H1 (cell line): ENCODE results near the gene LAMC3. TPM values are rescaled to one million over a fixed set of nuclear protein-coding genes. Genes with fewer than 3 reads are reported as not detected.

ENCODE experiments used
- CTCF ChIA-PET: fragments of 300-600 bp; sonication (Branson Sonifier 250); formaldehyde crosslinking; loops from one replicate; lab custom pipeline; 2021; ENCODE audit not compliant: partially characterized antibody; lab: Charles Lee
- POLR2A ChIA-PET: fragments of 300-600 bp; sonication (Branson Sonifier 250); formaldehyde crosslinking; loops from one replicate; lab custom pipeline; 2021; ENCODE audit warnings: inconsistent platforms; ENCODE audit not compliant: partially characterized antibody; lab: Charles Lee
- DNase-seq, 2 experiments: peaks; one replicate each; pipeline versions ENCODE4 v3.0.0 to v3.0.0-alpha.2; 2010 to 2022; ENCODE audit warnings: low spot score in 2 of 2, low read depth in 1 of 2, mixed read lengths in 1 of 2
- FAIRE-seq: peaks from 2 replicates; lab custom pipeline; 2011; peaks lifted over from hg19 to GRCh38; lab: Jason Lieb, UNC
- H2AFZ ChIP-seq: 2 replicates; pipeline ENCODE4 v1.8.1; 2012; ENCODE audit warnings: low read length, inconsistent platforms
- H2AK5ac ChIP-seq: 2 replicates; pipeline ENCODE4 v1.6.1; 2013; ENCODE audit warnings: low read depth, low read length
- H2BK120ac ChIP-seq: replicated peaks from 2 replicates; pipeline ENCODE3; 2013; ENCODE audit warnings: low read depth, low read length, inconsistent platforms
- H2BK12ac ChIP-seq: 2 replicates; pipeline ENCODE4 v1.6.1; 2013; ENCODE audit warnings: low read depth, low read length
- H2BK15ac ChIP-seq: 2 replicates; pipeline ENCODE4 v1.6.1; 2013; ENCODE audit warnings: low read length
- H2BK20ac ChIP-seq: 2 replicates; pipeline ENCODE4 v1.6.1; 2013; ENCODE audit warnings: low read length
- H2BK5ac ChIP-seq: 2 replicates; pipeline ENCODE4 v1.6.1; 2013; ENCODE audit warnings: low read depth, low read length
- H3K14ac ChIP-seq: 2 replicates; pipeline ENCODE4 v1.6.1; 2013; ENCODE audit warnings: inconsistent platforms; ENCODE audit not compliant: insufficient read length
- H3K18ac ChIP-seq: 2 replicates; pipeline ENCODE4 v1.6.1; 2013; ENCODE audit warnings: low read length; ENCODE audit errors: extremely low read depth
- H3K23ac ChIP-seq: 2 replicates; pipeline ENCODE4 v1.6.1; 2013; ENCODE audit warnings: inconsistent platforms; ENCODE audit not compliant: insufficient read length
- H3K23me2 ChIP-seq: 2 replicates; pipeline ENCODE4 v1.6.1; 2013; ENCODE audit warnings: low read depth, low read length
- H3K27ac ChIP-seq: 2 replicates; pipeline ENCODE4 v1.6.1; 2011; ENCODE audit warnings: low read depth, low read length, inconsistent platforms
- H3K27me3 ChIP-seq, 4 experiments: replicated peaks in 1 of 4; 1 replicate in 1 of 4; 2 replicates in 3 of 4; pipeline versions ENCODE4 v1.6.1 to v1.8.1; 2011 to 2013; ENCODE audit warnings: low read length in 3 of 4, mild to moderate bottlenecking in 3 of 4, inconsistent platforms in 2 of 4, mixed read lengths in 2 of 4, moderate library complexity in 1 of 4; ENCODE audit not compliant: control insufficient read depth in 3 of 4, insufficient read depth in 3 of 4; ENCODE audit errors: extremely low read depth in 1 of 4
- H3K36me3 ChIP-seq, 4 experiments: 2 replicates each; pipeline versions ENCODE4 v1.6.1 to v1.8.1; 2011 to 2013; ENCODE audit warnings: mild to moderate bottlenecking in 4 of 4, low read length in 3 of 4, moderate library complexity in 2 of 4, control low read depth in 1 of 4, inconsistent platforms in 1 of 4; ENCODE audit not compliant: insufficient read depth in 4 of 4, control insufficient read depth in 2 of 4
- H3K4ac ChIP-seq: replicated peaks from 2 replicates; pipeline ENCODE3; 2013; ENCODE audit warnings: low read length, low read depth, mixed read lengths, inconsistent platforms; ENCODE audit not compliant: insufficient read length
- H3K4me1 ChIP-seq, 4 experiments: replicated peaks in 1 of 4; 1 replicate in 1 of 4; 2 replicates in 3 of 4; pipeline versions ENCODE4 v1.6.1 to v1.8.1; 2011 to 2013; ENCODE audit warnings: low read length in 3 of 4, inconsistent platforms in 2 of 4, mixed read lengths in 1 of 4; ENCODE audit not compliant: insufficient read depth in 4 of 4, control insufficient read depth in 3 of 4
- H3K4me2 ChIP-seq, 2 experiments: 2 replicates each; pipeline versions ENCODE4 v1.6.1 to v1.8.1; 2011 to 2013; ENCODE audit warnings: low read depth in 2 of 2, low read length in 2 of 2, control low read depth in 1 of 2, inconsistent platforms in 1 of 2, mild to moderate bottlenecking in 1 of 2; ENCODE audit not compliant: insufficient read depth in 1 of 2
- H3K4me3 ChIP-seq, 4 experiments: fragments of 200-600, 300-600 bp in 1 of 4; sonication (generic), shearing (Covaris generic), sonication (Bioruptor Twin) in 1 of 4; 2 replicates each; pipeline versions ENCODE4 v1.5.1 to v1.8.1; 2011 to 2016; ENCODE audit warnings: low read length in 4 of 4, low read depth in 3 of 4, control low read depth in 2 of 4, inconsistent platforms in 2 of 4, mild to moderate bottlenecking in 2 of 4, mixed read lengths in 1 of 4, moderate library complexity in 1 of 4; ENCODE audit not compliant: insufficient read depth in 2 of 4; ENCODE audit errors: extremely low read depth in 1 of 4
- H3K56ac ChIP-seq: replicated peaks from 2 replicates; pipeline ENCODE3; 2013; ENCODE audit warnings: low read depth, mild to moderate bottlenecking, mixed read lengths, low read length, inconsistent platforms; ENCODE audit not compliant: insufficient read length
- H3K79me1 ChIP-seq: 2 replicates; pipeline ENCODE4 v1.6.1; 2013; ENCODE audit warnings: low read depth, low read length, control low read depth
- H3K79me2 ChIP-seq, 2 experiments: 2 replicates each; pipeline versions ENCODE4 v1.6.1 to v1.8.1; 2012 to 2013; ENCODE audit warnings: low read length in 2 of 2, mild to moderate bottlenecking in 2 of 2, inconsistent platforms in 1 of 2; ENCODE audit not compliant: insufficient read depth in 2 of 2, control insufficient read depth in 1 of 2
- H3K9ac ChIP-seq, 4 experiments: replicated peaks in 1 of 4; 1 replicate in 1 of 4; 2 replicates in 3 of 4; pipeline versions ENCODE4 v1.6.1 to v1.8.1; 2011 to 2013; ENCODE audit warnings: low read depth in 3 of 4, low read length in 3 of 4, control low read depth in 2 of 4, mild to moderate bottlenecking in 2 of 4, moderate library complexity in 2 of 4, inconsistent platforms in 1 of 4; ENCODE audit errors: extremely low read depth in 1 of 4
- H3K9me3 ChIP-seq, 2 experiments: 2 replicates each; pipeline versions ENCODE4 v1.6.1 to v1.8.1; 2012 to 2013; ENCODE audit warnings: mild to moderate bottlenecking in 2 of 2, moderate library complexity in 2 of 2, control low read depth in 1 of 2, inconsistent platforms in 1 of 2, low read depth in 1 of 2, low read length in 1 of 2, mixed read lengths in 1 of 2; ENCODE audit not compliant: insufficient read depth in 2 of 2
- H4K20me1 ChIP-seq, 2 experiments: replicated peaks in 1 of 2; 2 replicates each; pipeline versions ENCODE3 to v1.8.1; 2011 to 2013; ENCODE audit warnings: inconsistent platforms in 2 of 2, low read length in 2 of 2, mild to moderate bottlenecking in 1 of 2; ENCODE audit not compliant: insufficient read depth in 2 of 2, control insufficient read depth in 1 of 2
- H4K5ac ChIP-seq: 2 replicates; pipeline ENCODE4 v1.6.1; 2013; ENCODE audit warnings: low read length, low read depth, mixed read lengths, inconsistent platforms; ENCODE audit not compliant: insufficient read length
- H4K8ac ChIP-seq: 2 replicates; pipeline ENCODE4 v1.8.0; 2013; ENCODE audit warnings: mild to moderate bottlenecking, moderate library complexity, low read length, inconsistent platforms; ENCODE audit not compliant: insufficient read depth; ENCODE audit errors: extremely low read depth
- H4K91ac ChIP-seq: replicated peaks from 2 replicates; pipeline ENCODE3; 2013; ENCODE audit warnings: low read length, mixed read lengths, inconsistent platforms; ENCODE audit not compliant: insufficient read length
- BCL11A ChIP-seq, 2 experiments: IDR thresholded peaks; one replicate each; pipeline ENCODE4 v1.6.1; 2011; ENCODE audit warnings: low read depth in 2 of 2, low read length in 2 of 2, mild to moderate bottlenecking in 2 of 2
- CTBP2 ChIP-seq: IDR thresholded peaks from 2 replicates; pipeline ENCODE4 v1.7.0; 2011; ENCODE audit warnings: borderline replicate concordance, mild to moderate bottlenecking, moderate library complexity, mixed read lengths, low read length; ENCODE audit not compliant: insufficient read depth, insufficient read length
- NRF1 ChIP-seq: IDR thresholded peaks from 2 replicates; pipeline ENCODE4 v1.6.1; 2011; ENCODE audit warnings: mild to moderate bottlenecking, low read depth, low read length, improper control_type of control experiment
- POLR2A ChIP-seq, 2 experiments: IDR thresholded peaks; 1 replicate in 1 of 2; 2 replicates in 1 of 2; pipeline ENCODE4 v1.6.1; 2011; ENCODE audit warnings: low read depth in 2 of 2, low read length in 2 of 2, mild to moderate bottlenecking in 2 of 2; ENCODE audit errors: control extremely low read depth in 1 of 2
- POLR2AphosphoS5 ChIP-seq: IDR thresholded peaks from 2 replicates; pipeline ENCODE4 v1.6.1; 2011; ENCODE audit warnings: low read depth, low read length
- SP2 ChIP-seq: IDR thresholded peaks from 2 replicates; pipeline ENCODE4 v1.6.1; 2012; ENCODE audit warnings: mild to moderate bottlenecking, low read length, inconsistent platforms
- SP4 ChIP-seq: IDR thresholded peaks from 2 replicates; pipeline ENCODE4 v1.6.1; 2012; ENCODE audit warnings: low read length, inconsistent platforms
- USF2 ChIP-seq: IDR thresholded peaks from 2 replicates; pipeline ENCODE4 v1.6.1; 2011; ENCODE audit warnings: low read length, improper control_type of control experiment
- WGBS, 2 experiments: shearing (Covaris generic) in 1 of 2; methylation state at CpG; one replicate each; pipeline versions ENCODE4 v1.1.6 to v1.1.7; 2013 to 2015; ENCODE audit warnings: low lambda C conversion rate in 2 of 2, mixed read lengths in 2 of 2, inconsistent platforms in 1 of 2, low coverage in 1 of 2, missing lambda C conversion rate in 1 of 2; ENCODE audit not compliant: insufficient replicate concordance in 2 of 2, insufficient coverage in 1 of 2, insufficient read length in 1 of 2; ENCODE audit errors: extremely low coverage in 1 of 2, missing lambda C conversion rate in 1 of 2; 5-methylcytosine and 5-hydroxymethylcytosine counted together
- polyA plus RNA-seq, 7 experiments: library from polyadenylated mRNA; depleted of rRNA in 3 of 7; stranded (reverse) in 5 of 7; unstranded in 2 of 7; fragments of >200 nt in 5 of 7; fragments of 200-250 nt in 2 of 7; gene quantifications; 1 replicate in 5 of 7; 2 replicates in 1 of 7; 4 replicates in 1 of 7; pipeline versions ENCODE4 v1.2.1 to v1.2.3, GENCODE V29; 2011 to 2013; ENCODE audit warnings: missing spikeins in 2 of 7, mixed read lengths in 2 of 7
- total RNA-seq: library from RNA; stranded (reverse); fragmentation: NEBNext Ultra II Directional; extraction: Animal tissue kit (Norgen Biotek cat#: 25700); gene quantifications from 2 replicates; pipeline ENCODE4 v1.2.1, GENCODE V29; 2021

The LAMC3 gene
- total and polyA plus RNA-seq, 2 of the 8 experiments (the other 6 are each of a cell fraction or from before 2014, with no cell fraction given) = 9.3 to 12.3 TPM

GRCh38 chr9:130994135-130995085 is 14.6 kb upstream of the LAMC3 start:
- no peak overlapping the region for H4K91ac ChIP-seq
- peaks cover 0 to 8% of the 10 kb centered on the region in 2 experiments for H4K20me1 ChIP-seq
- H4K8ac ChIP-seq = no peak overlapping the region
- H4K5ac ChIP-seq = no peak overlapping the region
- no peak overlapping the region for H3K14ac ChIP-seq
- 80% methylated on average over 6 of the region's 6 CpGs; no CpG with 5 or more reads in 1 of the 2 experiments for WGBS, 2 experiments
- H3K18ac ChIP-seq = no peak overlapping the region
- H3K23ac ChIP-seq = no peak overlapping the region
- H2BK15ac ChIP-seq = no peak overlapping the region
- no peaks in the 10 kb centered on the region for H3K79me2 ChIP-seq
- ChIA-PET CTCF (interaction anchor here (0.6 to 9.1 kb wide), 10 partner anchors 16 to 385 kb away, joined by 3 to 69 read pairs (median 3); no protein-coding TSS in a partner anchor), POLR2A (no interaction called here)
- FAIRE-seq = no peak
- no peak overlapping the region for H3K4me3 ChIP-seq
- no peak overlapping the region for H3K27ac ChIP-seq
- no peak overlapping the region for H2BK12ac ChIP-seq
- H2AFZ ChIP-seq = no peak overlapping the region
- peaks cover 7% of the 10 kb centered on the region; the same call in 1 of the 2 replicates for H3K23me2 ChIP-seq
- no peak overlapping the region for H3K56ac ChIP-seq
- no peak overlapping the region for H2AK5ac ChIP-seq
- H3K4ac ChIP-seq = no peak overlapping the region
- H2BK5ac ChIP-seq = no peak overlapping the region
- TF ChIP-seq SP2 (no peak), CTBP2 (no peak), BCL11A (IDR thresholded peaks at IDR 0.05; ENCODE audit: low read depth in 2 of 2, low read length in 2 of 2) (no peak), SP4 (no peak), POLR2AphosphoS5 (no peak), USF2 (no peak), NRF1 (no peak), POLR2A (IDR thresholded peaks at IDR 0.05; ENCODE audit: control extremely low read depth in 1 of 2, low read depth in 2 of 2, low read length in 2 of 2) (no peak)
- no peaks in the 10 kb centered on the region for H3K79me1 ChIP-seq
- no peaks in the 10 kb centered on the region for H3K9me3 ChIP-seq
- no peaks in the 10 kb centered on the region for H3K36me3 ChIP-seq
- H2BK120ac ChIP-seq = no peak overlapping the region
- peaks cover 3 to 21% (median 10%) of the 10 kb centered on the region in 4 experiments; a peak in 5 of 7 replicates for H3K4me1 ChIP-seq
- H3K27me3 ChIP-seq = peaks cover 0 to 6% (median 4%) of the 10 kb centered on the region in 4 experiments; a peak in 2 of 7 replicates
- H3K9ac ChIP-seq = no peak overlapping the region
- DNase-seq = no peak
- H2BK20ac ChIP-seq = no peak overlapping the region
- no peak overlapping the region for H3K4me2 ChIP-seq
